Nephron progenitor cell (in vitro differentiated cells): ENCODE results near the gene CLEC1B.
"Not testable (repeated sequence)": the region's sequence is repeated elsewhere in the genome, so short reads cannot be mapped to it uniquely, and the experiment has no call there.

ENCODE experiments used
- DNase-seq: peaks from one replicate; pipeline ENCODE4 v3.0.0; 2021
- H3K27ac Mint-ChIP-seq: 2 replicates; pipeline ENCODE4 v1.8.0; 2021; ENCODE audit warnings: mild to moderate bottlenecking, moderate library complexity, mixed read lengths
- H3K27me3 Mint-ChIP-seq: 2 replicates; pipeline ENCODE4 v1.8.0; 2021; ENCODE audit warnings: mild to moderate bottlenecking, low read depth, mixed read lengths; ENCODE audit not compliant: poor library complexity
- H3K36me3 Mint-ChIP-seq: 2 replicates; pipeline ENCODE4 v1.8.0; 2021; ENCODE audit warnings: low read depth, mixed read lengths
- H3K4me1 Mint-ChIP-seq: 2 replicates; pipeline ENCODE4 v1.8.0; 2021; ENCODE audit warnings: mixed read lengths
- H3K4me3 Mint-ChIP-seq: 2 replicates; pipeline ENCODE4 v1.8.0; 2021; ENCODE audit warnings: mild to moderate bottlenecking, moderate library complexity, mixed read lengths
- H3K9me3 Mint-ChIP-seq: 2 replicates; pipeline ENCODE4 v1.8.0; 2021; ENCODE audit warnings: mild to moderate bottlenecking, moderate library complexity, mixed read lengths
- TF ChIP-seq, protein P1 (sequence below): fragments of 200-600 bp; sonication (generic); IDR thresholded peaks from 2 replicates; pipeline ENCODE4 v1.5.0; 2021; ENCODE audit warnings: antibody characterized with exemption

CLEC1B gene

DNA sequence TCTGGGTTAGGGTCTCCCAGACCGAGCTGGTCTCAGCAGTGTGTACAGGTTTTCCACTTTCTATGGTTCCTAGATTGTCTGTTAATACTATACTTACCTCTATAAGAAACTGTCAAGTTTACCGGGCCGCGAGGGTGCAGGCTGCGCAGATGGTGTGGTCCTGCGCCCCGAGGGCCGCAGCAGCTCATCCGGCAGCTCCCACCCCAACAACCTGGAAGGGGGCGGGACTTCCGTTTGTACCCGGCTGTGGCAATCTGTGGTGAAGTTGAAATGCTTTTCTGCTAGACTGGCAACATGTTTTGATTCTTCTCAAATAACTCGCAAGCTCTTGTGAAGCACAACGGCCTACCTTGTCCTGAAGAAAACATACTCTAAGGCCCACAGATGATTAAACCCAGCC is 31.5 kb upstream of the CLEC1B start, which contains the start of gene CLEC9A:
Gene CLEC9A, plus strand, starts transcription at position 237 of the 400 bp plus-strand sequence. CDS start 22,006 bp downstream, outside the sequence.
- no peaks in the 10 kb centered on the region for H3K4me1 Mint-ChIP-seq
- H3K27me3 Mint-ChIP-seq: no peaks in the 10 kb centered on the region
- no peaks in the 10 kb centered on the region for H3K36me3 Mint-ChIP-seq
- TF ChIP-seq, protein P1, sequence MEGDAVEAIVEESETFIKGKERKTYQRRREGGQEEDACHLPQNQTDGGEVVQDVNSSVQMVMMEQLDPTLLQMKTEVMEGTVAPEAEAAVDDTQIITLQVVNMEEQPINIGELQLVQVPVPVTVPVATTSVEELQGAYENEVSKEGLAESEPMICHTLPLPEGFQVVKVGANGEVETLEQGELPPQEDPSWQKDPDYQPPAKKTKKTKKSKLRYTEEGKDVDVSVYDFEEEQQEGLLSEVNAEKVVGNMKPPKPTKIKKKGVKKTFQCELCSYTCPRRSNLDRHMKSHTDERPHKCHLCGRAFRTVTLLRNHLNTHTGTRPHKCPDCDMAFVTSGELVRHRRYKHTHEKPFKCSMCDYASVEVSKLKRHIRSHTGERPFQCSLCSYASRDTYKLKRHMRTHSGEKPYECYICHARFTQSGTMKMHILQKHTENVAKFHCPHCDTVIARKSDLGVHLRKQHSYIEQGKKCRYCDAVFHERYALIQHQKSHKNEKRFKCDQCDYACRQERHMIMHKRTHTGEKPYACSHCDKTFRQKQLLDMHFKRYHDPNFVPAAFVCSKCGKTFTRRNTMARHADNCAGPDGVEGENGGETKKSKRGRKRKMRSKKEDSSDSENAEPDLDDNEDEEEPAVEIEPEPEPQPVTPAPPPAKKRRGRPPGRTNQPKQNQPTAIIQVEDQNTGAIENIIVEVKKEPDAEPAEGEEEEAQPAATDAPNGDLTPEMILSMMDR: no peak
- no peaks in the 10 kb centered on the region for H3K9me3 Mint-ChIP-seq
- no peak for DNase-seq
- no peak within 1 kb of the TSS for H3K4me3 Mint-ChIP-seq
- H3K27ac Mint-ChIP-seq: no peak within 1 kb of the TSS

GRCh38 chr12:10027721-10028120 is 28.8 kb upstream of the CLEC1B start:
- no peak for DNase-seq
- H3K4me1 Mint-ChIP-seq: no peaks in the 10 kb centered on the region
- TF ChIP-seq, protein P1: no peak

DNA sequence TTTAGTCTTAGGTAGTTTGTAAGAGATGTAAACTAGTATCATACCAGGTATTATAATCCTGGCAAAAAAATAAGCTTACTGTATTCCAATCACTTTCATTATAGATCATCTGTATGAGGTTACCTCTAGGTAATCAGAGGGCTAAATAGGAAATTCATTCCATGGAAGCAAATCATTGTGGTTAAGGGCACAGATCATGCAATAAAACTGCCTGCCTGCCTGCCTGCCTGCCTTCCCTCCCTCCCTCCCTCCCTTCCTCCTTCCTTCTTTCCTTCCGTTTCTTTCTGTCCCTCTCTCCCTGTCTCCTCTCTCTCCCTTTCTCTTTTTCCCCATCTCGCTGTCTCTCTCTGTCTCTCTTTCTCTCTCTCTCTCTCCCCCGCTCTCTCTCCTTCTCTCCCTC is 28.4 kb upstream of the CLEC1B start:
- TF ChIP-seq, protein P1: no peak

More at GRCh38 chr12:10027721-10028120, 28.8 kb upstream of the CLEC1B start:
- H3K9me3 Mint-ChIP-seq: no peaks in the 10 kb centered on the region
- H3K36me3 Mint-ChIP-seq: no peaks in the 10 kb centered on the region
- H3K27ac Mint-ChIP-seq: no peak overlapping the region
- no peaks in the 10 kb centered on the region for H3K27me3 Mint-ChIP-seq
- no peak overlapping the region for H3K4me3 Mint-ChIP-seq

GRCh38 chr12:10026666-10027065 is 27.7 kb upstream of the CLEC1B start:
- DNase-seq, H3K27me3 Mint-ChIP-seq, H3K4me3 Mint-ChIP-seq, H3K36me3 Mint-ChIP-seq, H3K27ac Mint-ChIP-seq, H3K9me3 Mint-ChIP-seq, H3K4me1 Mint-ChIP-seq: not testable (repeated sequence)

More for the DNA sequence above, 28.4 kb upstream of the CLEC1B start:
- Mint-ChIP-seq H3K9me3 (no peaks in the 10 kb centered on the region), H3K36me3 (no peaks in the 10 kb centered on the region), H3K4me3 (no peak overlapping the region), H3K27me3 (no peaks in the 10 kb centered on the region), H3K4me1 (no peaks in the 10 kb centered on the region), H3K27ac (no peak overlapping the region)
- DNase-seq: no peak

- Mint-ChIP-seq H3K4me3 (no peak overlapping the region), H3K36me3 (no peaks in the 10 kb centered on the region), H3K4me1 (no peaks in the 10 kb centered on the region), H3K9me3 (no peaks in the 10 kb centered on the region), H3K27ac (no peak overlapping the region), H3K27me3 (no peaks in the 10 kb centered on the region)
- no peak for DNase-seq
- TF ChIP-seq, protein P1: no peak
Measured at GRCh38 chr12:10025236-10025635, 26.3 kb upstream of the CLEC1B start.

GRCh38 chr12:10021342-10021741 is 22.4 kb upstream of the CLEC1B start:
- Mint-ChIP-seq H3K9me3 (no peaks in the 10 kb centered on the region), H3K27me3 (no peaks in the 10 kb centered on the region), H3K27ac (no peak overlapping the region), H3K4me3 (no peak overlapping the region), H3K4me1 (no peaks in the 10 kb centered on the region), H3K36me3 (no peaks in the 10 kb centered on the region)
- TF ChIP-seq, protein P1: no peak
- no peak for DNase-seq
